ENCODE measurements around the gene RAET1G.
"Not testable (repeated sequence)": the region's sequence is repeated elsewhere in the genome, so short reads cannot be mapped to it uniquely, and the experiment has no call there.

Gene RAET1G

GRCh38 chr6:149934249-149935156, 11.6 kb upstream of the RAET1G start:
- peak; percentile 57 for DNase-seq (ENCODE audit: low read depth)

DNA sequence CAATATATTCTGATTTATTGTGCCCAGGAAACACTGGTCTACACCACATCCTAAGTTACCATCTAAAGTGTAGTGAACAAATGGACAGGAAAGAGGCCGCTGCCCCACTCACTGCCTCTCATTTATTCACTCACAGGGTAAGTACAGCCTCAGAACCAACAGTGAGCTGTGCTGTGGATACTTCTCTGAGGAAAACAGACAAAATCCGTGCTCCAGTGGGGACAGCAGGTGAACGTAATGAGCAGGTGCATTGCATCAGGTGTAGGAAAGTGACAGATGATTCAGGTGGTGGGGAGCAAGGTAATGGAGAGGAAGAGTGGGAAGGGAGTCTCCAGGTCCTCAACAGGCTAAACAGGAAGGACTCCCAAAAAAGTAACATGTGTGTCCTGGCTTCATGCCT, 10.5 kb upstream of the RAET1G start:
- no peak for DNase-seq (ENCODE audit: low read depth)

- no peak for DNase-seq (ENCODE audit: low read depth)
Observed at GRCh38 chr6:149933036-149933435, 10.1 kb upstream of the RAET1G start.

DNA sequence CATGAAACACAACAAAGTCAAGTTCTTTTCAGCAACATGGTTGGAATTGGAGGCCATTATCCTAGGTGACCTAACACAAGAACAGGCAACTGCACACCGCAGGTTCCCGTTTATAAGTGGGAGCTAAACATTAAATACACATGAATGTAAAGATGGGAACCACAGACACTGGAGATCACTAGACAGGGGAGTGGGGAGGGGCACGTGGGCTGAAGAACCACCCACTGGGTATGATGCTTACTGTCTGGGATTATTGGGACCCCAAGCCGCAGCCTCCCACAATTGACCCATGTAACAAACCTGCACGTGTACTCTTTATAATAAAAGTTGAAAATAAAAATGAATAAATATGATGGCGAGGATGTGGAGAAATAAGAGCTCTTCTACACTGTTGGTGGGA, 8.6 kb upstream of the RAET1G start:
- DNase-seq (ENCODE audit: low read depth), result no peak

GRCh38 chr6:149929422-149929821, 6.5 kb upstream of the RAET1G start:
- no peak for DNase-seq (ENCODE audit: low read depth)

DNA sequence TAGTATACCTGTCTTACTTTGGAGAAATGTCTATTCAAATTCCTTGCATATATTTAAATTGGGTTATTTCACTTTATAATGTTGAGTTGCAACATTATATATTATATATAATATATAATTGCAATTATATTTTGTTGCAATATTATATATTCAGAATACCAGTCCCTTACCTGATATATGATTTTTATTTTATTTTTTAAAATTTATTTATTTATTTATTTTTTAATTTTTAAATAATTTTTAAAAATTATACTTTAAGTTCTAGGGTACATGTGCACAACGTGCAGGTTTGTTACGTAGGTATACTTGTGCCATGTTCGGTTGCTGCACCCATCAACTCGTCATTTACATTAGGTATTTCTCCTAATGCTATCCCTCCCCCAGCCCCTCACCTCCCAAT, 4.1 kb upstream of the RAET1G start:
- not testable (repeated sequence) for DNase-seq (ENCODE audit: low read depth)

DNA sequence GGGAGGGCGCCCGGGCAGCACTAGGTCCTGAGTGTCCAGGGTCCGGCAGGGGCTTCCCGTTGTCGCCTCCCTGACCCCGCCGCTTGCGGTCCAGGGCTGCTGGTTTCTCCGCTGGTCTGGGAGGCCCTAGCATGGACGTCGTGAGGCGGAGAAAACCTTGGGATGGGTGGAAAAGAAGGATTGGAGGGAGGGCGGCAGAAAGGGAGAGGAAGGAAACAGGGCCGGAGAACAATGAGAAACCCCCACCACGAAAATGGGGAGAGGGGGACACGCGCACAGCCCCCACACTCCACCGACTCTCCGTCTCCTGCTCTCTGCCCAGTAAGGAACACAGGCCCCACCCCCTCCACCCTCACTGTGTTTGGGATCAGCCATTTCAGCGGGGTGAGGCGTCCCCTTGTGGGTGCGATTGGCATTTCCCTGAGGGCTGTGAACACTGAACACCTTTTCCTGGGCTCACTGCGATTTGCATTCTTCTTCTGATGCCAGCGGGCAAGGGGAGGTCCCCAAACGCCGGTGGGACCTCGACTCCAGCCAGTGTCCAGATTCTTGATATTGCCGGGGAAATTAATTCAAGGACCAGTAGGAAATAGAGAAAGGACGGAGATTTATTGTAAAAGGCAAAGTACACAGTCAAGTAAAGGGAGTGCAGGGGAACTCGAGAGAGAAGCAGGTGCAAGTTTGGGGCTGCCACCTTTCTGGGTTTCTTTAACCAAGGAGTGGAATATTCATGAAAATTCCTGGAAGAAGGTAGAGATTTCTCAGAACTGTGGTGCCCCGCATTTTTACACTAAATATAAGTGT, 3.3 kb upstream of the RAET1G start:
- DNase-seq (ENCODE audit: low read depth), result peak; percentile 55

- no peak for DNase-seq (ENCODE audit: low read depth)
Observed at GRCh38 chr6:149925253-149925973, 2.5 kb upstream of the RAET1G start.

DNA sequence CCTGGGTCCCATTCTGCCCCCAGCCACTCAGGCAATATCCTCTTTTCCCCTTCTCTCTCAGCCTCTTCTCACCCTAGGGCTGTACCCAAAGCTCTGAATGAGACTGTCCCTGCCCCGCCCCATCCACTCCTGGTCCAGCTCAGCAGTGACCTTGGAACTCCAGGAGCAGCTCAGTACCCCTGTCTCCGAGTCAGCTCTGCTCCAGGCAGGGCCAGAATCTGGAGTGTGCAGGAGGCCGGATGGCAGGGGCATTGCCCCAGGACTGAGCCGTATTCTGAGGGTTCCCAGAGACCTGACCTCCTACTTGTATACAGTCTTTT, 2.0 kb upstream of the RAET1G start:
- DNase-seq (ENCODE audit: low read depth), result no peak

GRCh38 chr6:149924206-149924932, 1.4 kb upstream of the RAET1G start:
- no peak for DNase-seq (ENCODE audit: low read depth)

GRCh38 chr6:149923327-149923986, 536 bp upstream of the RAET1G start:
- DNase-seq (ENCODE audit: low read depth), result no peak

DNA sequence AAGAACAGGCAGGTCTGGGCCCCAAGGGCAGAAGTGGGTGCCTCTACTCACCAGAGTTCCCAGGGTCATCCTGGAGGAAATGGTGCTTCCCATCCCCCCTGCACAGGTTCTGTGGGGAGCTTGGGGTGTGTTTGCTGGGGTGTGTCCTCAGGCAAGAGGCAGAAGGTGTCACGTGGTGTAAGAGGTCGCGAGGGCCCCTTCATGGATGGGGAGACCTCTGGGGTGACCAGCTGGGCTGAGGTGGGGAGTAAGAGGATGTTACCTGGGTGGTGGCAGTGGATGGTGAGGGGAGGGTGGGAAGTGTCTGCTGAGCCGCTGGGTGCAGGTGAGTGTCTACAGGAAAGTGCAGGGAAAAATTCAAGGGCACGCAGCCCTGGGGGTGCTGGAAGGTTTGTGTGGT, 830 bp downstream of the RAET1G start:
- not testable (repeated sequence) for DNase-seq (ENCODE audit: low read depth)

GRCh38 chr6:149921361-149921760, 1.6 kb downstream of the RAET1G start:
- no peak for DNase-seq (ENCODE audit: low read depth)

GRCh38 chr6:149919834-149920225, 3.1 kb downstream of the RAET1G start:
- no peak for DNase-seq (ENCODE audit: low read depth)

- DNase-seq (ENCODE audit: low read depth), result not testable (repeated sequence)
Observed at GRCh38 chr6:149919126-149919833, 3.6 kb downstream of the RAET1G start.

DNA sequence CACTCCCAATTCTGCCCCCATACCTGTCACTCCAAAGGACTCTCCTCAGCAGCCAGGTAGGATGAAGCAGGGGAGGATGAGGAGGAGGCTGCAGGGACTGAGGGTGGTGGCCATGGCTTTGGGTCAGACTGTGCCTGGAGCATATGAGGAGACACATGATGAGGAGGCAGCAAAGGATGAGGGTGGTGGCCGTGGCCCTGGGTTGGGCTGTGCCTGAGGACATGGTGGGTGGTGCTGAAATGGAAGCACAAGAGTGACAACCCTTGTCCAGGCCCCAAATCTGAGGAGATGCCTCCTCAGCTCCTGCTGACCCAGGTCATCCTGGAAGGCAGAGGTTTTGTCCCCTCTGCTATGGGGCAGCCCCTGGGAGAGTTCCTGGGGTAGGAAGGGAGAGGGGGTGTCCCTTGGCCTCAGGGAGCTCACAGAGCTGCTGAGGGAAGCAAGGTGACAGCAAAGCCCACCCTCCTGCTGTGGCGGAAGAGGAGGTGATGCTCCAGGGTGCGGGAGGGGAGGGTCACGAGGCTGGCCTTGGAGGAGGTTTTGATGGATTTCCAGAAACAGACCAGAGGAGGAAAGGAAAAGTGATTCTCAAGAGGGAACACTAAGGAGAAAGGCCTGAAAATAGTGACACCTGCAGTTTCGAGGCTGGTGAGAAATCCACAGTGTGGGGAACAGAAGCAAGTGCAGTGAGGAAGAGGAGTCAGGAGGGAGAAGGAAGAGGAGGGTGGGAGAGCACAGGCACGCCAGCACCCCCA, 4.6 kb downstream of the RAET1G start:
- DNase-seq (ENCODE audit: low read depth), result no peak

- DNase-seq (ENCODE audit: low read depth), result no peak
Observed at GRCh38 chr6:149917679-149918078, 5.2 kb downstream of the RAET1G start.

- DNase-seq (ENCODE audit: low read depth), result no peak
Observed at GRCh38 chr6:149915970-149916865, 6.7 kb downstream of the RAET1G start.
